GM12878 (cell line): Measurements from ENCODE around the gene DSTYK. TPM values are rescaled to one million over a fixed set of nuclear protein-coding genes. Genes with fewer than 3 reads are reported as not detected.

ENCODE experiments used
- ATAC-seq: fragments of 200-7000 bp; cut with Tn5 transposase; 3 replicates; pipeline ENCODE4 v1.9.1; 2020; ENCODE audit warnings: mild to moderate bottlenecking, moderate library complexity
- BruUV-seq: library from RNA; stranded (reverse); fragments of 400-500 nt; replicated peaks from 2 replicates; lab custom pipeline; 2021; lab: Mats Ljungman, UMichigan
- CTCF ChIA-PET: fragments of 300-600 bp; sonication (Branson Sonifier 250); formaldehyde crosslinking; extraction: SDS; loops from one replicate; lab custom pipeline; 2021; ENCODE audit warnings: inconsistent platforms; lab: Yijun Ruan, JAX
- POLR2A ChIA-PET: fragments of 350-600 bp; formaldehyde crosslinking; extraction: SDS; loops from one replicate; lab custom pipeline; 2021; ENCODE audit warnings: inconsistent platforms; lab: Charles Lee
- RAD21 ChIA-PET: fragments of 300-600 bp; sonication (Branson Sonifier 250); formaldehyde crosslinking; loops from one replicate; lab custom pipeline; 2023; ENCODE audit warnings: antibody characterized with exemption; ENCODE audit not compliant: unreplicated experiment; lab: Charles Lee
- SMC1A ChIA-PET: fragments of 300-600 bp; sonication (Branson Sonifier 250); formaldehyde crosslinking; loops from one replicate; lab custom pipeline; 2023; ENCODE audit not compliant: unreplicated experiment, uncharacterized antibody; lab: Charles Lee
- DNase-seq: peaks from one replicate; pipeline ENCODE4 v3.0.0-alpha.2; 2011; ENCODE audit warnings: low read depth, low spot score
- FAIRE-seq: peaks from 3 replicates; lab custom pipeline; 2011; peaks lifted over from hg19 to GRCh38; lab: Jason Lieb, UNC
- H2AFZ ChIP-seq: 2 replicates; pipeline ENCODE4 v1.6.0; 2011; ENCODE audit warnings: low read depth, low read length, control low read depth; ENCODE audit not compliant: control insufficient read depth
- H3K27ac ChIP-seq: 2 replicates; pipeline ENCODE4 v1.5.1; 2011; ENCODE audit warnings: control low read depth; ENCODE audit not compliant: control insufficient read depth, insufficient read depth
- H3K27me3 ChIP-seq, 2 experiments: replicated peaks in 1 of 2; 2 replicates each; pipeline versions ENCODE4 v1.6.0 to v1.6.1; 2011; ENCODE audit warnings: low read length in 1 of 2; ENCODE audit not compliant: control insufficient read depth in 2 of 2, insufficient read depth in 2 of 2
- H3K36me3 ChIP-seq, 2 experiments: 2 replicates each; pipeline ENCODE4 v1.5.1; 2011; ENCODE audit warnings: low read length in 1 of 2; ENCODE audit not compliant: control insufficient read depth in 2 of 2, insufficient read depth in 2 of 2
- H3K4me1 ChIP-seq: 2 replicates; pipeline ENCODE4 v1.6.1; 2011; ENCODE audit warnings: mild to moderate bottlenecking, low read length, moderate library complexity, mixed read lengths; ENCODE audit not compliant: control insufficient read depth, insufficient read depth
- H3K4me2 ChIP-seq: 2 replicates; pipeline ENCODE4 v1.6.0; 2011; ENCODE audit warnings: control low read depth; ENCODE audit not compliant: control insufficient read depth, insufficient read depth
- H3K4me3 ChIP-seq: fragments of 200-600 bp; sonication (generic); 2 replicates; pipeline ENCODE4 v1.5.1; 2016
- H3K79me2 ChIP-seq: 2 replicates; pipeline ENCODE4 v1.6.0; 2011; ENCODE audit warnings: low read length; ENCODE audit not compliant: control insufficient read depth, insufficient read depth
- H3K9ac ChIP-seq: 2 replicates; pipeline ENCODE4 v1.8.0; 2011; ENCODE audit warnings: low read length, control low read depth, mixed read lengths; ENCODE audit not compliant: control insufficient read depth, insufficient read depth
- H3K9me3 ChIP-seq: replicated peaks from 3 replicates; pipeline ENCODE4 v1.5.1; 2011; ENCODE audit warnings: mild to moderate bottlenecking, low read length; ENCODE audit not compliant: control insufficient read depth, insufficient read depth
- H4K20me1 ChIP-seq: 2 replicates; pipeline ENCODE4 v1.6.0; 2011; ENCODE audit not compliant: control insufficient read depth, insufficient read depth
- ASH2L ChIP-seq: fragments of 300-600, 200-600 bp; sonication (generic); IDR thresholded peaks from 2 replicates; pipeline ENCODE4 v1.6.1; 2017; ENCODE audit warnings: low read depth, mild to moderate bottlenecking, borderline replicate concordance
- BACH1 ChIP-seq: fragments of 450-650 bp; IDR thresholded peaks from 2 replicates; pipeline ENCODE4 v1.6.1; 2017; ENCODE audit warnings: mild to moderate bottlenecking, borderline replicate concordance
- CHD2 ChIP-seq: IDR thresholded peaks from 2 replicates; pipeline ENCODE4 v1.6.1; 2011; ENCODE audit warnings: low read depth, low read length, improper control_type of control experiment, borderline replicate concordance
- DPF2 ChIP-seq: fragments of 450-650 bp; IDR thresholded peaks from 2 replicates; pipeline ENCODE4 v1.6.1; 2017; ENCODE audit warnings: mild to moderate bottlenecking
- GATAD2B ChIP-seq: fragments of 450-650 bp; conservative IDR thresholded peaks from 2 replicates; pipeline ENCODE4 v1.6.1; 2017; ENCODE audit warnings: low read depth, mild to moderate bottlenecking, moderate library complexity
- MYC ChIP-seq: IDR thresholded peaks from 2 replicates; pipeline ENCODE4 v1.6.1; 2011; ENCODE audit warnings: mild to moderate bottlenecking, low read length, moderate library complexity, inconsistent platforms; ENCODE audit not compliant: insufficient read depth, insufficient replicate concordance, insufficient read length, severe bottlenecking
- NFXL1 ChIP-seq: fragments of 450-650 bp; IDR thresholded peaks from 2 replicates; pipeline ENCODE4 v1.6.1; 2017; ENCODE audit warnings: antibody characterized with exemption, mild to moderate bottlenecking, borderline replicate concordance
- PAX5 ChIP-seq: IDR thresholded peaks from 2 replicates; pipeline ENCODE4 v1.6.1; 2011; ENCODE audit warnings: low read depth, low read length, borderline replicate concordance
- SKIL ChIP-seq: fragments of 450-650 bp; IDR thresholded peaks from 2 replicates; pipeline ENCODE4 v1.6.1; 2017; ENCODE audit warnings: mild to moderate bottlenecking, low read depth, inconsistent platforms; ENCODE audit not compliant: poor library complexity, severe bottlenecking
- TCF3 ChIP-seq: IDR thresholded peaks from 2 replicates; pipeline ENCODE4 v1.6.1; 2012; ENCODE audit warnings: low read depth, mild to moderate bottlenecking, low read length, borderline replicate concordance; ENCODE audit not compliant: insufficient read depth
- ZBED1 ChIP-seq: IDR thresholded peaks from 2 replicates; pipeline ENCODE4 v1.6.1; 2016; ENCODE audit warnings: borderline replicate concordance
- WGBS: methylation state at CpG from one replicate; pipeline ENCODE4 v1.1.6; 2016; ENCODE audit warnings: low lambda C conversion rate; ENCODE audit not compliant: insufficient replicate concordance, insufficient coverage; ENCODE audit errors: missing lambda C conversion rate; 5-methylcytosine and 5-hydroxymethylcytosine counted together
- in situ Hi-C: fragments of 300-500 bp; cut with MboI; formaldehyde crosslinking; loops from 9 replicates; pipeline ENCODE4 v1.14.3; 2018; ENCODE audit warnings: mixed read lengths
- intact Hi-C: fragments of 100-400 bp; cut with micrococcal nuclease; formaldehyde crosslinking; loops from one replicate; pipeline ENCODE4 v1.14.2; 2022; ENCODE audit not compliant: unreplicated experiment
- polyA plus RNA-seq, 11 experiments: library from polyadenylated mRNA; depleted of rRNA in 4 of 11; unstranded in 6 of 11; stranded (reverse) in 5 of 11; fragments of >200 nt; fragmentation: Nextera tagmentation in 4 of 11; fragmentation: Illumina TruSeq in 1 of 11; extraction: Ambion mirVana in 4 of 11; extraction: Trizol in 1 of 11; gene quantifications; 1 replicate in 1 of 11; 2 replicates in 10 of 11; pipeline versions ENCODE4 v1.2.1 to v1.2.3, GENCODE V29; 2011 to 2016; ENCODE audit warnings: inconsistent platforms in 2 of 11, missing spikeins in 2 of 11, low read depth in 1 of 11
- total RNA-seq, 4 experiments: library from RNA; depleted of rRNA in 3 of 4; stranded (reverse); fragments of >200 nt in 3 of 4; fragmentation: Illumina TruSeq in 1 of 4; extraction: Trizol in 1 of 4; gene quantifications; 2 replicates each; pipeline versions ENCODE4 v1.2.1 to v1.2.3, GENCODE V29; 2013 to 2021
- TF ChIP-seq, protein P1 (sequence below): fragments of 450-650 bp; IDR thresholded peaks from 2 replicates; pipeline ENCODE4 v1.6.1; 2016; ENCODE audit warnings: mild to moderate bottlenecking, moderate library complexity, borderline replicate concordance
- TF ChIP-seq, protein P2 (sequence below): IDR thresholded peaks from 2 replicates; pipeline ENCODE4 v1.6.1; 2011; ENCODE audit warnings: borderline replicate concordance, low read depth, mild to moderate bottlenecking, moderate library complexity, mixed read lengths, low read length; ENCODE audit not compliant: insufficient read depth; ENCODE audit errors: extremely low read length

The DSTYK gene
- total and polyA plus RNA-seq, 10 of the 15 experiments (the other 5 are each of a cell fraction or from before 2014, with no cell fraction given), result 2.7 to 5.5 (median 3.6) TPM

DNA sequence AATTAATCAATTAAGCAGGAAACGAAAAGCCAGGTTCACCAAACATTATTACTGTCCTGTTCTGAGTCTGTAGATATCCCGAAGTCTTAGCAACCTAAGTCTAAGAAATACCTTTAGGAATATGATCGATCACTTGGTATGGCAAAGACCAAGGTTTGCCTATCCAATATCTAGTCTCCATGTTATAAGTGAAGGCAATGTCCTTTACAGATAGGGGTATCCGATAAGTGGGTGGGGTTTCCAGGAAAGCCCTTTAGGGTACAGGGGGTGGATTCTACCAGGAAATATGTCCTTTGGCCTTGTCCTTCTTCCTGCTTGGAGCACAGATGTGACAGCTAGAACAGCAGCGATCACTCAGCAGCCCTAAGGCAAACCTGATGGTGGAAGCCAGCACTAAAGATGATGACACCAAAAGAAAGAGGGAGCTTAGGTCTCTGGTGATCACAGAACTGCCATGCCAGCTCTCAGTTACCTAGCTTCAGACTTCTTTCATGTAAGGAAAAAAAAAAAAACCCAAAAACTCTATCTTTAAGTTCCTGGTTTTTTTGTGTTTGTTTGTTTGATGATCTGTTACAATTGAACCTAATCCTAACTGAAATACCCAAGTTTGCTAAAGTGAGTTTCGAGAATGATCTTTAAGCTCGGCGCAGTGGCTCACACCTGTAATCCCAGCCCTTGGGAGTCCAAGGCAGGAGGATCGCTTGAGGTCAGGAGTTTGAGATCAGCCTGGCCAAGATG lies 40.8 kb downstream of the DSTYK start:
- FAIRE-seq, result no peak
- in situ Hi-C loops, result no loop called here
- ChIA-PET SMC1A (no interaction called here), CTCF (interaction anchor here (0.6 to 1.2 kb wide), 3 partner anchors 109 to 490 kb away, joined by 3 read pairs; no protein-coding TSS in a partner anchor), POLR2A (interaction anchor here (0.6 to 0.7 kb wide), 2 partner anchors 89 to 566 kb away, joined by 3 to 4 read pairs; no protein-coding TSS in a partner anchor), RAD21 (no interaction called here)
- no peak overlapping the region for H2AFZ ChIP-seq
- ATAC-seq, result no peak
- TF ChIP-seq MYC (no peak), ZBED1 (no peak), SKIL (no peak), DPF2 (no peak), GATAD2B (no peak), TCF3 (no peak), BACH1 (no peak), NFXL1 (no peak), ASH2L (no peak), PAX5 (no peak), CHD2 (no peak)
- TF ChIP-seq, protein P1, sequence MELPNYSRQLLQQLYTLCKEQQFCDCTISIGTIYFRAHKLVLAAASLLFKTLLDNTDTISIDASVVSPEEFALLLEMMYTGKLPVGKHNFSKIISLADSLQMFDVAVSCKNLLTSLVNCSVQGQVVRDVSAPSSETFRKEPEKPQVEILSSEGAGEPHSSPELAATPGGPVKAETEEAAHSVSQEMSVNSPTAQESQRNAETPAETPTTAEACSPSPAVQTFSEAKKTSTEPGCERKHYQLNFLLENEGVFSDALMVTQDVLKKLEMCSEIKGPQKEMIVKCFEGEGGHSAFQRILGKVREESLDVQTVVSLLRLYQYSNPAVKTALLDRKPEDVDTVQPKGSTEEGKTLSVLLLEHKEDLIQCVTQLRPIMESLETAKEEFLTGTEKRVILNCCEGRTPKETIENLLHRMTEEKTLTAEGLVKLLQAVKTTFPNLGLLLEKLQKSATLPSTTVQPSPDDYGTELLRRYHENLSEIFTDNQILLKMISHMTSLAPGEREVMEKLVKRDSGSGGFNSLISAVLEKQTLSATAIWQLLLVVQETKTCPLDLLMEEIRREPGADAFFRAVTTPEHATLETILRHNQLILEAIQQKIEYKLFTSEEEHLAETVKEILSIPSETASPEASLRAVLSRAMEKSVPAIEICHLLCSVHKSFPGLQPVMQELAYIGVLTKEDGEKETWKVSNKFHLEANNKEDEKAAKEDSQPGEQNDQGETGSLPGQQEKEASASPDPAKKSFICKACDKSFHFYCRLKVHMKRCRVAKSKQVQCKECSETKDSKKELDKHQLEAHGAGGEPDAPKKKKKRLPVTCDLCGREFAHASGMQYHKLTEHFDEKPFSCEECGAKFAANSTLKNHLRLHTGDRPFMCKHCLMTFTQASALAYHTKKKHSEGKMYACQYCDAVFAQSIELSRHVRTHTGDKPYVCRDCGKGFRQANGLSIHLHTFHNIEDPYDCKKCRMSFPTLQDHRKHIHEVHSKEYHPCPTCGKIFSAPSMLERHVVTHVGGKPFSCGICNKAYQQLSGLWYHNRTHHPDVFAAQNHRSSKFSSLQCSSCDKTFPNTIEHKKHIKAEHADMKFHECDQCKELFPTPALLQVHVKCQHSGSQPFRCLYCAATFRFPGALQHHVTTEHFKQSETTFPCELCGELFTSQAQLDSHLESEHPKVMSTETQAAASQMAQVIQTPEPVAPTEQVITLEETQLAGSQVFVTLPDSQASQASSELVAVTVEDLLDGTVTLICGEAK, result no peak
- TF ChIP-seq, protein P2, sequence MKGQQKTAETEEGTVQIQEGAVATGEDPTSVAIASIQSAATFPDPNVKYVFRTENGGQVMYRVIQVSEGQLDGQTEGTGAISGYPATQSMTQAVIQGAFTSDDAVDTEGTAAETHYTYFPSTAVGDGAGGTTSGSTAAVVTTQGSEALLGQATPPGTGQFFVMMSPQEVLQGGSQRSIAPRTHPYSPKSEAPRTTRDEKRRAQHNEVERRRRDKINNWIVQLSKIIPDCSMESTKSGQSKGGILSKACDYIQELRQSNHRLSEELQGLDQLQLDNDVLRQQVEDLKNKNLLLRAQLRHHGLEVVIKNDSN, result no peak
- H3K36me3 ChIP-seq, result no peaks in the 10 kb centered on the region; a peak in 1 of 4 replicates
- H3K27me3 ChIP-seq, result no peaks in the 10 kb centered on the region
- H3K4me3 ChIP-seq, result no peak overlapping the region
- no peaks in the 10 kb centered on the region for H4K20me1 ChIP-seq
- H3K4me2 ChIP-seq, result no peak overlapping the region
- 84% methylated on average over 9 of the region's 9 CpGs for WGBS
- no peaks in the 10 kb centered on the region for H3K9me3 ChIP-seq
- no peak overlapping the region for H3K9ac ChIP-seq
- intact Hi-C loops, result no loop called here
- DNase-seq, result no peak
- H3K4me1 ChIP-seq, result no peaks in the 10 kb centered on the region; the same call in 1 of the 2 replicates
- BruUV-seq, result no TSS peak
- H3K27ac ChIP-seq, result no peak overlapping the region
- no peaks in the 10 kb centered on the region for H3K79me2 ChIP-seq
